PC-9 (cell line): ENCODE measurements around the gene MYMK. TPM values are rescaled to one million over a fixed set of nuclear protein-coding genes. Genes with fewer than 3 reads are reported as not detected.

Experiments
- BruUV-seq: library from RNA; stranded (reverse); fragments of 400-500 nt; replicated peaks from 2 replicates; lab custom pipeline; 2021; lab: Mats Ljungman, UMichigan
- CTCF ChIA-PET: fragments of 300-600 bp; sonication (Branson Sonifier 250); formaldehyde crosslinking; loops from one replicate; lab custom pipeline; 2022; ENCODE audit warnings: antibody characterized with exemption; lab: Charles Lee
- POLR2A ChIA-PET: fragments of 300-600 bp; sonication (Branson Sonifier 250); formaldehyde crosslinking; loops from one replicate; lab custom pipeline; 2022; ENCODE audit warnings: antibody characterized with exemption; ENCODE audit not compliant: unreplicated experiment; lab: Charles Lee
- DNase-seq, 2 experiments: peaks; one replicate each; pipeline versions ENCODE4 v3.0.0 to v3.0.0-alpha.2; 2015 to 2022; ENCODE audit warnings: mixed read lengths in 1 of 2
- H2AFZ ChIP-seq: fragments of 200-600 bp; sonication (generic); 2 replicates; pipeline ENCODE4 v1.8.1; 2017; ENCODE audit warnings: antibody characterized with exemption
- H3F3A ChIP-seq: fragments of 200-600 bp; sonication (generic); 2 replicates; pipeline ENCODE4 v1.8.1; 2017; ENCODE audit warnings: antibody characterized with exemption, mild to moderate bottlenecking, low read depth; ENCODE audit not compliant: insufficient read depth
- H3K27ac ChIP-seq: fragments of 200-600 bp; sonication (generic); 2 replicates; pipeline ENCODE4 v1.6.1; 2016; ENCODE audit warnings: mixed run types
- H3K27me3 ChIP-seq: fragments of 200-600 bp; sonication (generic); 2 replicates; pipeline ENCODE4 v1.6.1; 2016; ENCODE audit warnings: low read depth, mixed run types; ENCODE audit not compliant: insufficient read depth
- H3K36me3 ChIP-seq: fragments of 200-600 bp; sonication (generic); 2 replicates; pipeline ENCODE4 v1.6.1; 2016; ENCODE audit warnings: low read depth, mixed run types
- H3K4me1 ChIP-seq: fragments of 200-600 bp; sonication (generic); replicated peaks from 2 replicates; pipeline ENCODE4 v1.6.1; 2016; ENCODE audit warnings: mixed run types; ENCODE audit not compliant: insufficient read depth
- H3K4me2 ChIP-seq: fragments of 200-600 bp; sonication (generic); 2 replicates; pipeline ENCODE4 v1.6.1; 2017; ENCODE audit warnings: mixed run types
- H3K4me3 ChIP-seq: fragments of 200-600 bp; sonication (generic); 2 replicates; pipeline ENCODE4 v1.6.1; 2016; ENCODE audit warnings: mixed run types
- H3K79me2 ChIP-seq: fragments of 200-600 bp; sonication (generic); 2 replicates; pipeline ENCODE4 v1.6.1; 2017; ENCODE audit warnings: low read depth, mixed run types
- H3K9me2 ChIP-seq: fragments of 200-600 bp; sonication (generic); 2 replicates; pipeline ENCODE4 v1.8.1; 2017; ENCODE audit warnings: mild to moderate bottlenecking; ENCODE audit not compliant: insufficient read depth
- H3K9me3 ChIP-seq: fragments of 200-600 bp; sonication (generic); 2 replicates; pipeline ENCODE4 v1.8.1; 2016; ENCODE audit warnings: low read depth; ENCODE audit not compliant: insufficient read depth
- H4K20me1 ChIP-seq: fragments of 200-600 bp; sonication (generic); 2 replicates; pipeline ENCODE4 v1.8.1; 2017; ENCODE audit not compliant: insufficient read depth
- CTCF ChIP-seq: fragments of 200-600 bp; sonication (generic); conservative IDR thresholded peaks from 2 replicates; pipeline ENCODE4 v1.6.1; 2017; ENCODE audit warnings: mixed run types, antibody characterized with exemption, mild to moderate bottlenecking, moderate library complexity
- EZH2 ChIP-seq: fragments of 200-600 bp; sonication (generic); IDR thresholded peaks from 2 replicates; pipeline ENCODE4 v1.8.0; 2017; ENCODE audit warnings: antibody characterized with exemption, low read depth
- intact Hi-C: fragments of 100-400 bp; cut with micrococcal nuclease; formaldehyde crosslinking; loops from one replicate; pipeline ENCODE4 v1.10.0; 2022; ENCODE audit not compliant: unreplicated experiment
- total RNA-seq: library from RNA; stranded (reverse); gene quantifications from 2 replicates; pipeline ENCODE4 v1.2.3, GENCODE V29; 2021

The MYMK gene
- total RNA-seq, 1 experiment from 2014 or later: not detected

GRCh38 chr9:133518200-133518599, 6.6 kb downstream of the MYMK start:
- CTCF ChIA-PET: no interaction called here
- no peak for DNase-seq
- TF ChIP-seq CTCF: no peak
- no peak for TF ChIP-seq EZH2

GRCh38 chr9:133517711-133518110, 7.0 kb downstream of the MYMK start:
- POLR2A ChIA-PET: no interaction called here
- CTCF ChIA-PET: no interaction called here
- DNase-seq: no peak
- no TSS peak for BruUV-seq
- Histone ChIP-seq H2AFZ (no peak overlapping the region), H3K27ac (no peak overlapping the region), H3K4me3 (no peak overlapping the region), H3K4me2 (no peak overlapping the region), H3K9me2 (no peaks in the 10 kb centered on the region), H3F3A (no peaks in the 10 kb centered on the region), H4K20me1 (no peaks in the 10 kb centered on the region; the same call in 1 of the 2 replicates), H3K9me3 (no peaks in the 10 kb centered on the region), H3K27me3 (peaks cover 91% of the 10 kb centered on the region), H3K4me1 (no peaks in the 10 kb centered on the region), H3K36me3 (no peaks in the 10 kb centered on the region), H3K79me2 (no peaks in the 10 kb centered on the region)
- intact Hi-C loops: no loop called here
- TF ChIP-seq EZH2 (no peak), CTCF (no peak)

More at GRCh38 chr9:133518200-133518599, 6.6 kb downstream of the MYMK start:
- no peaks in the 10 kb centered on the region for H3K4me1 ChIP-seq
- intact Hi-C loops: no loop called here
- H3K4me3 ChIP-seq: no peak overlapping the region
- H3K36me3 ChIP-seq: no peaks in the 10 kb centered on the region
- H3K27ac ChIP-seq: no peak overlapping the region
- H3K4me2 ChIP-seq: no peak overlapping the region
- no peaks in the 10 kb centered on the region for H3F3A ChIP-seq
- POLR2A ChIA-PET: interaction anchor here (0.5 kb wide), 1 partner anchor 106 kb away, joined by 9 read pairs; no protein-coding TSS in a partner anchor
- H3K27me3 ChIP-seq: peaks cover 91% of the 10 kb centered on the region
- no peaks in the 10 kb centered on the region for H3K79me2 ChIP-seq
- BruUV-seq: no TSS peak
- H2AFZ ChIP-seq: no peak overlapping the region
- H4K20me1 ChIP-seq: no peaks in the 10 kb centered on the region; the same call in 1 of the 2 replicates
- H3K9me2 ChIP-seq: no peaks in the 10 kb centered on the region
- H3K9me3 ChIP-seq: no peaks in the 10 kb centered on the region

GRCh38 chr9:133516961-133517350, 7.8 kb downstream of the MYMK start:
- TF ChIP-seq EZH2 (no peak), CTCF (no peak)

More at GRCh38 chr9:133516961-133517350, 7.8 kb downstream of the MYMK start:
- POLR2A ChIA-PET: no interaction called here
- Histone ChIP-seq H3F3A (peaks cover 6% of the 10 kb centered on the region; the same call in 1 of the 2 replicates), H3K36me3 (no peaks in the 10 kb centered on the region), H3K27me3 (peaks cover 87% of the 10 kb centered on the region), H4K20me1 (no peaks in the 10 kb centered on the region; the same call in 1 of the 2 replicates), H3K4me1 (no peaks in the 10 kb centered on the region), H3K27ac (no peak overlapping the region), H3K79me2 (no peaks in the 10 kb centered on the region), H3K9me2 (no peaks in the 10 kb centered on the region), H3K9me3 (no peaks in the 10 kb centered on the region), H3K4me2 (no peak overlapping the region), H3K4me3 (no peak overlapping the region), H2AFZ (no peak overlapping the region)
- CTCF ChIA-PET: no interaction called here
- no TSS peak for BruUV-seq
- intact Hi-C loops: no loop called here
- no peak for DNase-seq
